NCI-H526 (cell line): ENCODE data around the gene SMPX.
"Not testable (repeated sequence)": the region's sequence is repeated elsewhere in the genome, so short reads cannot be mapped to it uniquely, and the experiment has no call there.

Experiments used
- DNase-seq, 2 experiments: peaks; one replicate each; lab custom pipeline; 2025; lab: John Stamatoyannopoulos, UW

SMPX gene

DNA sequence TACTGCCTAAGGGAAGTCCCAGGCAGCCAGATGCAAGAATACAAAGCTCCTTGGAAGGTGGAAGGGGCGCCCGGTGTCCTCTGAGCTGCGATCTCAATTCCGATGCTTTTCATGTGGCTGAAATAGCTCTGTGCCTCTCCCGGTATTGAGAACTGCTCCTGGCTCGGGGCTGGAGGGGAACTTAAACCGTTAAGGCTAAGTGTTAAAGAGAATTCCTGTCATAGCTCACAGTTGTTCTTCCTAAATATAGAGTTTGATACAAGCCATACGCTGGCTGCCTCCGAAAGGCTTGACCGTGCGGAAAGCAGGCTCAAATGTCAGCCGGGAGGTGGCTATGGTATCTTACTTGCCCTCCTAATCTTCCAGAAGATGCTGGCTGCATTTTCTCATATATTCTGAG is at the start of gene SMPX:
Gene SMPX, minus strand, starts transcription at position 157 of the 400 bp plus-strand sequence. CDS start 3,826 bp downstream, outside the sequence.
- no peak for DNase-seq

DNA sequence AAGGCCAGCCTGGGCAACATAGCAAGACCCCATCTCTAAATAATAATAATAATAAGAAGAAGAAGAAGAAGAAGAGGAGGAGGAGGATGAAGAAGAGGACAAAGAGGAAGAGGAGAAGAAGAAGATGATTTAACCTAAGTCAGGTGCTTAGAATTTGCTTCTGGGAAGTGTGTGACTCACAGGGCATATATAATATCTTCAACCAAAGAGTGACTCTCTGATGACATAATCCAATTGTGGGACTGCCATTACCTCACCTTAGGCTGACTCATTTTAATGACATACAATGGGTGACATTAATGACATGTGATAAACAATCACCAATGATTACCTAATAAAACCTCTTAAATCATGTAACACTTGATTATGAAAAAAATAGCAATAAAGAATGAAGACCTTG is 48.8 kb upstream of the SMPX start:
- no peak for DNase-seq

DNA sequence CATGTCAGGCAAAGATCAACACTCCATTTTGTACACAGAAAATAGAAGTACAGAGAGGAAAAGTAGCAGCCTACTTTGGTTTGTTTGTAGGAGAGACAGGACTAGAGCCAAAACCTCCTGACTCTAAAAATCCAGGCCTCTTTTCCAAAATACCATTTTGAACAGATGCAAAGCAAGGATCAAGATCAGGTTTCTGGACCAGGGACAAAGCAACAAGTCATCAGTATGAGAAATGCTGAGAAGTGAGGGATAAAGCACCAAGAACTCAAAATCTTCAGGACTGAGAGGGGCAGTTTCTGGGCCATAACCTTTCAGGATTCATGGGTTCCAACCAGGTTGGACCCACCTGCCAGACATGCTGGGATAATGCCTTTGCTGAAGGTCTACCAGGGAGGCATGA is 44.9 kb upstream of the SMPX start:
- DNase-seq, result no peak

DNA sequence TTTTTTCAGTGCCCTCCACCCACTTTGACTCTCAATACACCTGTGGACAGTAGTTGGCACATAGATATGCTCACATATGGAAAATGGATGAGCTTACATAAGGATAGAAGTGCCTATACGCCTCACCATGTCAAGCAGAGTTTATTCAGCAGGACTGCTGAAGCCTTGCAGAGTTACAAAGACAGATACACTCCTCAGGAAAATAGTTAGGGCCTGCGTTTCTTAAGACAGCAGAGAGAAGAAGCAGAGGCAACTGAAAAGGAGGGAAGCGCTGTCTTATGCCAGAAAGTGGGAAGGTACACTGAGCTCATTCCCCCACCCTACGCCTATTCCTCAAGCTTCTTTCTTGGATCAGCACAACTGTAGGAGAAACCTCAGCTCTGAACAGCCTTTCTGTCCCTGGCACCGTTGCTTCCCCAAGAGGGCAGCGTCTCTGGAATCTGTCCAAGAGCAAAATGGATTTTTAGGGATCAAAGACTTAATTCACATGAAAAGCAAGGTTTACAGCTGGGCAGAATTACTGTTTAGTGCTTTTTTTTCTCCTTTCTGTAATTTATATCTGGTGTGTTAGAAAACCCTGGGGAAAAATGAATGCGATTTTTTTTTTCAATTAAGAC is 44.2 kb upstream of the SMPX start:
- DNase-seq, result no peak

DNA sequence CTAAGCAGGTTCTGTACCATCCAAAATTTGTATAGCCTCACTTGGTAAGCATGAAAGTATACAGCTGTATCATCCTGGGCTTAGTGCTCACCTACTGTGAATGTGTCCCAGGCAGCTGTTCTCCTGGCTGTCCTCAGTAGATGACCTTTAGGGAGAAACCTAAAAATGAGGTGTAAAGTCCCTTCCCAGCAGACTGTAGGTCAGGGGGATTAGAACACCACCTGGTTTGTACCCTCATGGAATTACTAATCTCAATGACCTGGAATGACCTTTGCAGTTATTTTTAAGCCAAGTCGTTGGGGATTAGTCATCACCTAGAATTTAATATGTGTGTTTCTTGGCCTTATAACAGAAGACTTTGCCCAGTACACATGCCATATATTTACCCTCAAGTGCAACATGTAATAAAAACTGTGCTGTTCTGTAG is 42.4 kb upstream of the SMPX start:
- no peak for DNase-seq

DNA sequence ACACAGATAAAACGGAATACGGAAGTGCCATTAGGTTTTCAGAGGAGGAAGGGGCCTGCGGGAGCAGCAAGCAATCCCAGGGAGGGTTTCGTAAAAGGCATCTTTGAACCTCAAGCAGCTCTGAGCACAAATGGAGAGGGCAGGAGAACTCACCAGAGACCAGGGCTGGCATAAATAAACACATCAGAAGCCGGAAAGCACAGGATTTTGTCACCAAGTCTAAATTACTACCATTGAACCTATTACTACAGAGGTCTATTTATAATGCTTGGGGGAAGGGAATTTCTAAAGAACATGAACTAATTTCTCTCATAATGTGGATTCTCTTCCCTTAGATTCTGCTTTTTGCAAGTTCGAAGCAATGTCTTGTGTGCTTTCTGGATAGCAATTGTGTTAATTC is 41.9 kb upstream of the SMPX start:
- DNase-seq, result no peak

DNA sequence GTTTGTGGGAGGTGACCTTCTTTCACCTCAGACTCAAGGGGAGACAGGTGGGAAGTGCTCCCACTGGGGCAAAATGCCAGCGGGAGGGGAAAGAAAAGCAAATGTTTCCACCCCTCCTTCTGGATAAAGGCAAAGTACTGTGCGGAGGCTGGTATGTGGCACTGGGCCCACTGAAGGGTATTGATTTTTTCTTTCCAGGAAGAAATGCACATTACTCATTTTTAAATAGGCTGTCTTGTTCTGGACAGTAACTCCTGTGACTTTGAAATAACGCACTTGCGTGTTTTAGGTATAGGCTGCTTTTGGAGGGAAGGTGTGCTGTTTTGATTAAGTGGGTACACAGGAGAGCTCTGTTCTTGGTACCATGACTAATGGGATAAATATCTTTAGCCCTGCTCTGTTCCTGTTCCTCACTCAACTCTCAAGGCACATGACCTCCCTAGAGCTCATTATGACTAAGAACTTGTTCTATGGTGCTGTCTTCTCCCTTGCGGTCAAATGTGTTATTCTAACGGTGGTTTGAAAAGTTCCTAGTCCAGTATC is 40.8 kb upstream of the SMPX start:
- no peak for DNase-seq

DNA sequence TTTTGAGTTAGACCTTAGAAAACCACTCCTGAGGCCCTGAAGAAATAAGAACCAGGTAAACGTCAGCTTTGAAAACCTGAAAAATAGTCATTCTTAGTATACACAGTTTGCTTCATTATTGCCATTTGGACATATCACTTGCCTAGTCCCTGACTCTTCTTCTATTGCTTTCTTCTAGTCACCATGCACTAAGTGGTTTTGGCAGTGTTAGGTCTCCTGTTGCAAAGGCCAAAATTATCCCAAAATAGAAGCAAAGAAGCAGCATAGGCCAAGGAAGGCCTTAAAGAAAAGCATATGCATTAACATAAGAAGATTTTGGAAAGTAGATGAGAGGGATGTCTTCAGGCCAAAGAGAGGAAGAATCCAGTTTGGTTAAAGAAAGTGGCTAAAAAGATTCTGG is 24.1 kb upstream of the SMPX start:
- no peak for DNase-seq

DNA sequence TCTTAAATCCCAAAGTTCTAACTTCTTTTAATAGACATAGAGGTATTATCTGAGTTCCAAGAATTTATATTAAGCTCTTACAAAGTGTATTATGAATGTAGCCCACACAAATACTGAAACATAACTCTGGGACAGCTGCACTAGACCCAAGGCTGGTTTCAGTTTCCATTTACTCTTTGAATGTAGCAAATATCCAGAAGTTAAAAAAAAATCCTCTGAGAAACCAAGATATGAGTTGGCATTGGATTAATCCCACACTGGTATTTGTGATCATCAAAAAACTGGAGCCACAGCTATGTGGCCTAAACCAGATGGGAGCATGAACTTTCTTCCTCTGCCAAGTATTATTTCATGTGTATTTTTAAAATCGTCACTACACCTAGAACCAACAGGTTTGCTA is 23.6 kb upstream of the SMPX start:
- no peak for DNase-seq

DNA sequence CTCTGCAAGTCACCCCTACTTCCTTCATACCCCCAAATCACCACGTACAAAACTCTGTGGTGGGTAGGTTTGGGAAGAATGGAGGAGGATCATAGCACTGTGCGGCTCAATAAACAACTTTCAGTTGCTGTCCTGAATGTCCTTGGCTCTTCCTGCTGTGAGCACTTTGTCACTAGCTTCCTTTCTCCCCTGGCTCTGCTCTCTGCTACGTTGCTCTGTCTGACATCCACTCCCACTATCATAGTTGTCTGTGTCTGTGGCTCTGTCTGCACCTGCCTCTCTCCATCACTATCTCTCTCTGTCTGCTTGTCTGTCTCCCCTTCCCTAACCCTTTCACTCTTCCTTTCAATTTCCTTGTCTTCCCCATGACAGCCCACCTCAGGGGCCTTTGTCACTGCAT is 21.2 kb upstream of the SMPX start:
- DNase-seq, result no peak

DNA sequence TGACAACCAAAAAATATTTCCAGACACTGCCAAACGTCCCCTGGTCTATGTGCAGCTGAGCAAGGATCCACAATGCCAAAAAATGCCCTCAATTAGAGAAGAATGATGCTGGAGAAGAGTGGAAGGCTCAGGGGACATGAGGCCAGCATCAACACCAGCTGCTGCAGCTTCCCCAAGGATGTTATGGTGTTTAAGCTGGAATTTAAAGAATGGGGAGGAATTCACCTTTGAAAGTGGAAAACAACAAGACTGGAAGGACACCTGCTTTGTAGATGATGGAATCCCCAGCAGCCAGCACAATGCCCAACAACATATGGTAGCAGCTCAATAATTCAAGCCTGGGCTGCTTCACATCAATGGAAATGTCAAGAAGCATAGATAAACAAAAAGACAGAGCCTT is 20.3 kb upstream of the SMPX start:
- DNase-seq, result no peak

DNA sequence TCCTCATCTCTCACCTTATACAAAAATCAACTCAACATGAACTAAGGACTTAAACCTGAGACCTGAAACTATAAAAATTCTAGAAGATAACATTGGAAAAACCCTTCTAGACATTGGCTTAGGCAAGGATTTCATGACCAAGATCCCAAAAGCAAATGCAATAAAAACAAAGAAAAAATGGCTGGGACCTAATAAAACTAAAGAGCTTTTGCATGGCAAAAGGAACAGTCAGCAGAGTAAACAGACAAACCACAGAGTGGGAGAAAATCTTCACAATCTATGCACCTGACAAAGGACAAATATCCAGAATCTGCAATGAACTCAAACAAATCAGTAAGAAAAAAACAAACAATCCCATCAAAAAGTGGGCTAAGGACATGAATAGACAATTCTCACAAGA is 17.2 kb upstream of the SMPX start:
- DNase-seq, result not testable (repeated sequence)

DNA sequence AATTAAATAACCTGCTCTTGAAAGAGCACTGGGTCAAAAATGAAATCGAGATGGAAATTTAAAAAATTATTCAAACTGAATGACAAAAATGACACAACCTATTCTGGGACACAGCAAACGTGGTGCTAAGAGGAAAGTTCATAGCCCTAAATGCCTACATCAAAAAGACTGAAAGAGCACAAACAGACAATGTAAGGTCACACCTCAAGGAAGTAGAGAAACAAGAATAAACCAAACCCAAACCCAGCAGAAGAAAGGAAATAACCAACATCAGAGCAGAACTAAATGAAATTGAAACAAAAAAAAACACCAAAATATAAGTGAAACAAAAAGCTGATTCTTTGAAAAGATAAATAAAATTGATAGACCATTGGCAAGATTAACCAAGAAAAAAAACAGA is 15.1 kb upstream of the SMPX start:
- not testable (repeated sequence) for DNase-seq

DNA sequence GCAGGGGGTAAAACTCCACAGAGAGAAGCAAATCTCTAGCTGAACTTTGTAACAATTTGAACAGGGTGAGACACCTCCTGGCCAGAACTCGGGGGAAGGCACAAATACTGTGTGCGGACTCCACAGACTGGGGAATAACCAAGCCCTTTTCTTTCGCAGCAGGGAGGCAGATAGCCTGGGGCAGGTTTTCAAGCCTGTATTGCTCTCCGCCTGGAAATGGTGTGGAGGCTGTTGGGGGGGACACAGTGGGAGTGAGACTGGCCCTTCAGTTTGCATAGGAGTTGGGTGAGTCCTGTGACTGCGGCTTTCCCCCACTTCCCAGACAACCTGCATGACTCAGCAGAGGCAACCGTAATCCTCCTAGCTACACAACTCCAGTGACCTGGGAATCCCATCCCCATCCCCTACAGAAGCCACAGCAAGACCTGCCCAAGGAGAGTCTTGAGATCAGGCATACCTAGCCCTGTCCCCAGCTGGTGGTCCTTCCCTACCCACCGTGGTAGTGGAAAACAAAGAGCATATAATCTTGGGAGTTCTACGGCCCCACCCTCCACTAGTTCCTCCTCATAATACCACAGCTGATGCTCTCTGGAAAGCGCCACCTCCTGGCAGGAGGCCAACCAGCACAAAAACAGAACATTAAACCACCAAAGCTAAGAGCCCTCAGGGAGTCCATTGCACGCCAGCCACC is 12.9 kb upstream of the SMPX start:
- no peak for DNase-seq

DNA sequence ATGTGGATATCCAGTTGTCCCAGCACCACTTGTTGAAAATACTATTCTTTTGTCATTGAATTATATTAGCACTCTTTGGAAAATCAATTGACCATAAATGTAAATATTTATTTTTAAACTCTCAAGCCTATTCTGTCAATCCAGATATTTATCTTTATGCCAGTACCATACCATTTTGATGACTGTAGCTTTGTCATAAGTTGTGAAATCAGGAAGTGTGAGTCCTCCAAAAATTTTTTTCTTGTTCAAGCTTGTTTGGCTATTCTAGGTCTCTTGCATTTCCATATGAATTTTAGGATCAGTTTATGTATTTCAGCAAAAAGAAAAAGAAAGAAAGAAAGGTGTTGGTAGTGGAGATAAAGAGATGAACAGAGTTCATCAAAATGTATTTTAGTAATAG is 8.2 kb upstream of the SMPX start:
- DNase-seq, result no peak

DNA sequence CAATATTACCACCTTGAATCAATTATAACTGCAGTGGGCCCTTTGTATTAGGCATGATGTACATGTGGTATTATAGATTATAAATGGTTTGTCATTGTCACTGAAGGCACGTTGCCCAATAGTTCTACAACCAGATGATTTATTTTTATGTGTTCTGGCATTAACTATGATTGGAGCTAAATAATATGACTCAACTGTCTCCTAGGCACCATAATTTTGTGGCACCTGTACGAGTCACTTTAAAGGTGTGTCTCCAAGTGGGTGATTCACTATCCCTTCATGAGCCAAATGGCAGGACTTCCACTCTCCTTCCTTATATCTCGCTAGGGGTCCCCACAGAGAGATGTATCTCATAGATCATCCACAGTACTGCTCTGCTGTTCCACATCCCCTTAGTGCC is 6.1 kb upstream of the SMPX start:
- DNase-seq, result no peak

DNA sequence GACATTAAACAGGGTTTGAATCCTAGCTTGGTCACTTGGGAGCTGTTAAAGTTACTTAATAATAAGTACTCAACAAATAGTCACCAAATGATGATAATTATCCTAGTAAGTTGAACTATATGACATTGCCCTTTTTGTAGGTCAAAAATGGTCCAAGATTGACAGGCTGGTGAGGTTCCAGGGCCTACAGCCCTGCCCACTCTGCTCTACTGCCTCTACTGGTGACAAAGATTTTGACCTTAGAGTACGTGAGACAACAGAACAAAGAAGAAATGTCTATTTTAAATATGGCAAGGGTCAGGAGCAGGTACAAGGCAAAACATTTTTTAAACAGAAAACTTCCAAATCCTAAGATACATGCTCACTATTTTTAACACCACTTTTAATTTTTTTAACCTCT is 572 bp upstream of the SMPX start:
- DNase-seq, result no peak

DNA sequence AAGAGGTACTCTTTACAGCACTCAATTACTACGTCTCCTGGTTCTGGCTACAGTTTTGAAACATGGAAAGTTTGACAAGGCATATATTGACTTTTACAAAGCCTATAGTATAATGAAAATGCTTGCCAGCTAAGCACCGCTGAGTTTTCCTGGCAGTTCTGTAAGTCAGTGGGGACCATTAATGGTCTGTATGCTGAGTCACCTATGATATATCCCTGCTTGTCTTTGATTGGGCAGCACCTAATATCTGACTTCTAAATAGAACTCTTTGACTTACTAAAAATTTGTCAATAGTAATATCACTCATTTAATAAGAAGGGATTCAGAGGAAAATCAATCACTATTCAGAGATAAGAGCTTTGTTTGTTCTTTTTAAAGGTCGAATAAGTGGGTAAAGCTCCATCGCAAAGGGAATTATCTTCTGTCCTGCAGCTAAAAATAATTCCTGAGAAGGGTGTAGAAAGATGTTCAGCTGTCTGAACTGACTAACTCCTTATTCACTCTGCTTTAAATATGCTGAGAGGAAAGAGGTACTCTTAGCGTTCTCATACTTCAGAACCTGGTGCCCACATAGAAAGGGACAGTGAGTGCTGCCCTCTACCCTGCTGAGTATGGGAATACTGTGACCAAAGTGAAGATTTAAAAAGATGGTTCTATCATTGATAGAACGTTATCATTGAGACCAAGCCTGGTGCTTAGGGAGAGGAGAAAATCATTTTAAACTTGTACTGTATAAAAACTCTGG is 959 bp downstream of the SMPX start:
- no peak for DNase-seq

DNA sequence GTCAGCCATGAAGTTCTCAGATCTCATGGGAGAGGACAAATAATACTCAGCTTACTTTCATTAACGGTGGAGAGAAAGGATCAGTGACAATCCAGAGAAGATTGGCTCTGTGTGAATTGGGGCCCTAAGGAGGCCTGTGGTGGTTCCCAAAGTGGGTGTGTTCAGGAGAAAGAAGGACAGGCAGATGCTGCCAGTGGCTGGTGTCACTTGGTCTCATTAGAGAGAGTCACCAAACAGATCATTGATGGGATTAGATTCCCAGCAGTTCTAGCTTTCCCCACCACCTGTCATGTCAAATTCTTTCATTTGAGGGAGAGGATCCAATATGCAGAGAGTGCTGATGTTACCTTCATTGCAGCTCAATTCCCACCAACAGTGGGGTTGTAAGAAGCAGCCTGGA is 8.0 kb downstream of the SMPX start:
- DNase-seq, result no peak

DNA sequence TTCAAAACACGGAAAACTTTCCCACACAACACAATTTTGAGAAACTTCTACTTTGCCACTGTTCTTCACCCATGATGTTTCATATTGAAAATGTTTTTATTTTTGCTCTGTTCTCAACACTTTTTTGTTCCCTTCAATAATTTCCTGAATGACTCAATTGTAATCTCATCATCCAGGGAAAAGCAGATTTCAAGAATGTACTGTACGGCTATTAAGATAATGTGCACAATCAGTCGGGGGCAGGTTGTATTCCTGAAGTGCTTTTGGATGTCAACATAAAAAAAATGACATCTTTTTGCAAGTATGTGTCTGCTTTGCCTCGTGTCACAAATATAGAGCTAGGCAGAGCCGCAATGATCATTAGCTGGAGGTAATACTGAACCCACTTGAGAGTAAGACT is 9.7 kb downstream of the SMPX start:
- DNase-seq, result no peak

DNA sequence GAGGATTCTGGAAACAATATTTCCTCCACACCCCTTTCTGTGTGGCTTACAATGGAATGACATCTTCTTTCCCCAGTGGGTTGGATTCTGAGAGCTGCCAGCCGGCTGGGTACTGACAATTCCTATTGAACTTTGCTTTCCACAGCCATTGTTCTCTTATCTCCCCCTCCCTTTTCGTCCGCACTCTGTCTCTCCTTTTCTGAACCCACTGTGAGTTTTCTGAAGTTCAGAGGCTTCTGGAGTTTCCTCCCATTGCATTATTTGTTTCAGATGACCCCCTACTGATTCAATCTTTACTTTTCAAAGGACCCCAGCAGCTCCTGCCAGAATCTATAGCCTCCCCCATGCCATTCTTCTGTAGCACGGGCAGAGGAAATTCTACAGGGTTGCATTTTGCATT is 10.4 kb downstream of the SMPX start:
- no peak for DNase-seq

DNA sequence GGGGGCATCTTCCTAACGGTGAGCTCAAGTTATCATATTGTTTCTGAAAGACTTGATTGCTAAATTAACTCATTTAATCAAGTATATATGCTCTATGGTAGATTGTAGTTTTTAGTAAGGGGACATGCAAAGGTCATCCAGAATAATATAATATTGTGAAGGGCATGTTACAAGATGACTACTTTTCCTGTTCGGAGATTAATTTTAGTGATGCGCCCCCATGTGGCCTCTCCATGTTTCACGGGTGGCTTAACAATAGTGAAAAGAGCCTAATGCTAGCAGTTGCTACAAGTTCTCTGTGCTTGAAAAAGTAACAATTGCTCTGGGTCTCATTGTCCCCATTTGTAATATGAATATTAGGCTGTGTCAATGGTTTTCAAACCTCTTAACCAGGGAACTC is 12.2 kb downstream of the SMPX start:
- peak; percentile 4 to 61 for DNase-seq

DNA sequence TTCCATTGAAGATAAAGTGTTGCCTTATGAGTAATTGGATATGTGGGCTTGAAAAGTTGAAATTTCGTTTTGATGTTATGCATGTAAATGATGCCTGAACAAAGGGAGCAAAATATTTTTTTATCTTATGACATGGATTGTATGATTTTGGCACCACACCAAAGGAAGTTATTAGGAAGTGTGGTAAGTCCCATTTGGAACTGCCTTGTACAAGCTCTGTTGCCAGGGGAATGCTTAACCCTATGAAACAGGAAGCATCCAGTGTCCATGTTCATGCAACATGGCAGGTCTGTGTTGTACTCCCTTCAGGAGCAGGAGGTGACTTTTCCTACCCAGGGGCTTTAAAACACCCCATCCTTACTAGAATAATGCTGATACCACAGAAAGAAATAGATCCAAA is 13.2 kb downstream of the SMPX start:
- no peak for DNase-seq
